ENCODE results near the gene ZNF32.

ZNF32 gene

GRCh38 chr10:43596546-43596945 lies 52.1 kb downstream of the ZNF32 start:
- Histone ChIP-seq H3K27me3 (ENCODE audit: insufficient read depth, low read depth) (no peaks in the 10 kb centered on the region), H3K9ac (no peak overlapping the region), H4K20me1 (ENCODE audit: insufficient read depth) (no peaks in the 10 kb centered on the region), H3K4me3 (IDR thresholded peaks at IDR 0.05; ENCODE audit: insufficient read depth, low read depth, low read length) (no peak overlapping the region), H3K36me3 (ENCODE audit: insufficient read depth) (no peaks in the 10 kb centered on the region), H3K4me1 (ENCODE audit: low read depth, poor library complexity, severe bottlenecking) (peaks cover 9% of the 10 kb centered on the region), H2AFZ (ENCODE audit: low read depth) (no peak overlapping the region), H3K4me2 (no peak overlapping the region), H3K27ac (no peak overlapping the region), H3K79me2 (ENCODE audit: insufficient read depth, low read depth) (no peaks in the 10 kb centered on the region)
- no peak for TF ChIP-seq CTCF (conservative IDR thresholded peaks at IDR 0.05; ENCODE audit: low read depth, low read length)

GRCh38 chr10:43595739-43596298 lies 52.9 kb downstream of the ZNF32 start:
- Histone ChIP-seq H4K20me1 (ENCODE audit: insufficient read depth) (no peaks in the 10 kb centered on the region), H3K27ac (no peak overlapping the region), H3K79me2 (ENCODE audit: insufficient read depth, low read depth) (no peaks in the 10 kb centered on the region), H3K4me2 (peak overlapping the region; percentile 19; the same call in 1 of the 2 replicates), H2AFZ (ENCODE audit: low read depth) (no peak overlapping the region; the same call in 1 of the 2 replicates), H3K27me3 (ENCODE audit: insufficient read depth, low read depth) (no peaks in the 10 kb centered on the region), H3K4me3 (IDR thresholded peaks at IDR 0.05; ENCODE audit: insufficient read depth, low read depth, low read length) (no peak overlapping the region), H3K4me1 (ENCODE audit: low read depth, poor library complexity, severe bottlenecking) (peaks cover 9% of the 10 kb centered on the region), H3K9ac (no peak overlapping the region), H3K36me3 (ENCODE audit: insufficient read depth) (no peaks in the 10 kb centered on the region)
- no peak for TF ChIP-seq CTCF (conservative IDR thresholded peaks at IDR 0.05; ENCODE audit: low read depth, low read length)

GRCh38 chr10:43594944-43595589 lies 53.6 kb downstream of the ZNF32 start:
- H3K4me3 ChIP-seq (IDR thresholded peaks at IDR 0.05; ENCODE audit: insufficient read depth, low read depth, low read length) = no peak overlapping the region

More at GRCh38 chr10:43594944-43595589, 53.6 kb downstream of the ZNF32 start:
- Histone ChIP-seq H3K36me3 (ENCODE audit: insufficient read depth) (no peaks in the 10 kb centered on the region), H3K4me2 (peak overlapping the region; percentile 19; the same call in 1 of the 2 replicates), H3K27me3 (ENCODE audit: insufficient read depth, low read depth) (no peaks in the 10 kb centered on the region), H3K79me2 (ENCODE audit: insufficient read depth, low read depth) (no peaks in the 10 kb centered on the region), H4K20me1 (ENCODE audit: insufficient read depth) (no peaks in the 10 kb centered on the region), H3K9ac (no peak overlapping the region), H3K27ac (no peak overlapping the region), H2AFZ (ENCODE audit: low read depth) (peak overlapping the region; percentile 50), H3K4me1 (ENCODE audit: low read depth, poor library complexity, severe bottlenecking) (peaks cover 9% of the 10 kb centered on the region)
- TF ChIP-seq CTCF (conservative IDR thresholded peaks at IDR 0.05; ENCODE audit: low read depth, low read length) = no peak
